Amniotic epithelial cell (primary cell): Measurements from ENCODE around the gene CHD9.
A peak's percentile ranks its signal among the peaks of the same experiment; 100 is the strongest.
"Not testable (repeated sequence)": the region's sequence is repeated elsewhere in the genome, so short reads cannot be mapped to it uniquely, and the experiment has no call there.

Experiments used
- DNase-seq: peaks from one replicate; pipeline ENCODE4 v3.0.0-alpha.2; 2010; ENCODE audit warnings: low read depth

CHD9 gene

DNA sequence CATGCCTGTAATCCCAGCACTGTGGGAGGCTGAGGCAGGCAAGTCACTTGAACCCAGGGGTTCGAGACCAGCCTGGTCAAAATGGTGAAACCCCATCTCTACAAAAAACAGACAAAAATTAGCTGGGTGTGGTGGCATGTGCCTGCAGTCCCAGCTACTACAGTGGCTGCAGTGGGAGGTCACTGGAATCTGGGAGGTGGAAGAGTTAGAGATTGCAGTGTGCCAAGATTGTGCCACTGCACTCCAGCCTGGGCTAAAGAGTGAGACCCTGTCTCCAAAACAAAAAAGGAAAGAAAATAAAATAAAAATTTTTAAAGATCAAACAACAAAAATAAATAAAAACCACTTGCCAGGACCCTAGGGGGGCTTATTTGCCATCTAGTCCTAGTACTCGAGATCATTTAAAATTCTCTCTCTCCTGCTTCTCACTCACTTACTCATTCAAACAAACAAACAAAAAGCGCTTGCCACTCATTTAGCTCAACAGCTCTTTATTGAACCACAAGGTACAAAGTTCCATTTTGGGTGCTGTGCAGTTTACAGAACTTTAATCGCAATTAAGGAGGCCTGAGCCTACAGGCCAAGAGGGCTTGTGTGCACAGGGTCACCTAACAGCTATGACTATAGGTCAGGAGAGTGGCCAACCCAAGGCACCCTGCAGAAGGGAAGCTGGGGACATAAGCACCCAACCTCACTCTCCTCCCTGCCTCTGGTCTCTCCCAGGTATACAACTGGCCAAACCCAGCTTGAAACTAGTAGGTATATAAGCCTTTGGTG lies 6.5 kb upstream of the CHD9 start:
- no peak for DNase-seq

DNA sequence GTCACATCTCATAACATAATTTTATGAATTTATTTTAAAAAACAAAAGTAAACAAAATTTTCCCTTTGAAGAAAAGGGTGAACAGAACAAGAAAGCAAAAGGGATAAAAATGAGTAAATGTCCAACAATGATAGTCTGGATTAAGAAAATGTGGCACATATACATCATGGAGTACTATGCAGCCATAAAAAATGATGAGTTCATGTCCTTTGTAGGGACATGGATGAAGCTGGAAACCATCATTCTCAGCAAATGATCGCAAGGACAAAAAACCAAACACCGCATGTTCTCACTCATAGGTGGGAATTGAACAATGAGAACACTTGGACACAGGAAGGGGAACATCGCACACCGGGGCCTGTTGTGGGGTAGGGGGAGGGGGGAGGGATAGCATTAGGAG lies 3.5 kb upstream of the CHD9 start:
- not testable (repeated sequence) for DNase-seq

DNA sequence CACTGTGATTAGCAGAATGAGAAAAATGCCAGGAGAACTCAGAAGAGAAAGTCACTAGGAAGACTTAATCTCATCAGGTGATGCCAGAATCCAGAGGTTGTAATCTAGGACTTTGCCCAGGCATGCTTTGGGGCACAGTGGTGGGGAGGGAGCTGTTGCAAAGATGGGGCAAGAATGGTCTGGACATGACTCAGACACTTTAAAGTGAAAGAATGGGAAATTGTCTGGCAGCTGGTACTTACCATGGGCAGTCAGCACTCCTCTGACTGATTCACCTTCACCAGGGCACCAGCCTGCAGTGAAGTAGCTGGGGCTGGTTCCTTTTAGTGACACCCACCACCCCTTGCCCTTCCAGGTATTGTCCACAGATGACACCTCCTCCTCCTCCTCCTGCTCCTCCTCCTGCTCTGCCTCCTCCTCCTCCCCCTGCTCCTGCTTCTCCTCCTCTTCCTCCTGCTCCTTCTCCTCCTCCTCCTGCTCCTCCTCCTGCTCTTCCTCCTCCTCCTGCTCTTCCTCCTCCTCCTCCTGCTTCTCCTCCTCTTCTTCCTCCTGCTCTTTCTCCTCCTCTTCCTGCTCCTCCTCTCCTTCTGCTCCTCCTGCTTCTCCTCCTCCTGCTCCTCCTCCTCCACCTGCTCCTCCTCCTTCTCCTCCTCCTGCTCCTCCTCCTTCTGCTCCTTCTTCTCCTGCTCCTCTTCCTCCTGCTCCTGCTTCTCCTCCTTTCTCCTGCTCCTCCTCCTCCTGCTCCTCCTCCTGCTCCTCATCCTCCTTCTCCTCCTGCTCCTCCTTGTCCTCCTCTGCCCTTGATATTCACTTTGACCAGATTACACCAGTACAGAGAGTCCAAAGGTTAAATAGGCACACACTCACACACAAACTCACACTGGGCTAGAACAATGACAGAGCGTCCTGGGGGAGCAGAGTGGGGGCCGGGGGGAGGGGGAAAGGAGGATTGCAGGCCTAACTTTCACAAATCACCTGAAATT lies 2.0 kb upstream of the CHD9 start, which contains the start of gene CHD9NB:
CHD9NB (minus strand) TSS at position 379 of the 983 bp plus-strand sequence. CDS start 8,739 bp downstream, outside the sequence.
- peak; percentile 98 for DNase-seq

DNA sequence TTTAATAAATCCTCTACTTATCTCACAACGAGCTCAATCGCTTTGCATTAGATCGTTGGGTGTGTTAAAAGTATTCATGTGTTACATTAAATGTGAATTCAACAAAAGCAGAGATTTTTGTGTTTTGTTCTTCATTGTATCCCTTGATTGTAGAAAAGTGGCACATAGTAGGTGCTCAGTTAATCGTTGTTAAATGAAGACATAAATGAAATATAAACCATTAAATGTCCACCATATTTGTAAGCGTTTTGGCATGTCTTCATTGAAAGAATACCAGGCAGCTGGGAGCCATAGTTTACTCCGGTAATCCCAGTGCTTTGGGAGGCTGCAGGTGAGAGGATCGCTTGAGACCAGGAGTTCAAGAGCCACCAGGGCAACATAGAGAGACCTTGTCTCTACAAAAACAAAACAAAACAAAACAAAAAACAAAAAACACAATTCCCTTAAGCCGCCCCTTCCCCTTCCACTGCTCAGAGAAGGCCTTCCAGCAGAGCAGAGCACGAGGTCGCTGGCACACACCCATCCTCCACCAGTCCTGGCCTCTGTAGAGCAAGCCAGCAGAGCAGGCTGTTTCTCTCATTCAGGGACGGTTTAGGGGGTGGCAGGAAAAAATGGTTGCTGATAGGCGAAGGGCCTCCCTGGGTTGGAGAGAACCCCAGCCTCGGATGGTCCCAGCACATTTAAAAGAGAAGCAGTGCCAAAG lies 673 bp upstream of the CHD9 start:
- peak; percentile 37 for DNase-seq

DNA sequence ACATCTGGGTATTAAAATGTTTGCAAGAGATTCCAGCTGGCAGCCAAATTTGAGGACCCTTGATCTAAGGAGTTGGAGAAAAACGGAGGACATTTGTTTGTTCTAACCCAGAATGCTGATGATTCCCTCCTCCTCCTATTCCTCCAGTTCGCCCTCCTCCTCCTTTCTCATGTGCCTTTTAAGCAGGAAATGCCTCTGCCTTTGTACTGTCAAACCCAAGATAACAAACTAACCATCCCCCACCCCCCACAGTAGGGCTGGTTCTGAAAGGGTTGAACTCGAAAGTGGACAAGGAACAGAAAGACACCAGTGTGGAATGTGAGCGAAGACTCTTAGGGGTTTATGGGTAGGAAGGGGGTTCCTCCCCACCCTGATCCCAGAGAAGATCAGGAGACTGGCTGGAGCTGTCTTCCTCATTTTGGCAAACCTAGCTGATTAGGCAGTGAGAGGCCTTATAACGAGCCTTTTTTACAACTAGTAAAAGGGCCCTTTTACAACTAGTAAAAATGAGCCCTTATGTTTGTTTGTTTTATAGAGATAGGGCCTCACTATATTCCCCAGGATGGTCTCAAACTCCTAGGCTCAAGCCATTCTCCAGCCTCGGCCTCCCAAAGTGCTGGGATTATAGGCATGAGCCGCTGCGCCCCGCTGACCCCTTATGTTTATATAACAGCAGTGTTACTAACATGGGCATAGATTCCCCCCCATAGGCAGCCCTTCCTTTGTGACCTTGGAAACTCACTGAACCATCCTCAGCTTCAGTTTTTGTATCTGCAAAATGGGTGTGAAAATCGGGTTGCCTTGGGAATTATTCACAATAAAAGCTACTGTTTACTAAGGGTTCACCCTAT lies 975 bp downstream of the CHD9 start:
- DNase-seq = peak; percentile 95

DNA sequence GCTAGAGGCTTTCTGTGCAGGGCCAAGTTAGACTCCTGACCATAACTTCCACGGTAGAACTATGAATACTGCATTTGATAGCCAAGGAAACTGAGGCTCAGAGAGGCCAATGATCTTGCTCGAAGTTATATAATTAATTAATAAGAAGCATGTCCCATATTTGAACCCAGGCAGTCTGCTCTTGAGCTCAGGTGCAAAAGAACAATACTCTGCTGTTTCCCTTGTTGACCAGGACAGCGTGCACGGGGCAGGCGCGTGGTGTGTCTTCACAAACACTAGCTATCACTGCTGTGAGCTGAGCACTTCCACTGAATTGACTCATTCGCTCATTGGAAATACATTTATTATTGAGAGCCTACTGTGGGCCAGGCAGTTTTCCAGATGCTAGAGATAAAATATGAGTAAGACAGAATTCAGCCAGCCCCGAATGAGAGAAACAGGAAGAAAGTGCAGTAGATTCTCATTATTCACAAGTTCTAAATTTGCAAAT lies 1.6 kb downstream of the CHD9 start:
- DNase-seq = peak; percentile 63

DNA sequence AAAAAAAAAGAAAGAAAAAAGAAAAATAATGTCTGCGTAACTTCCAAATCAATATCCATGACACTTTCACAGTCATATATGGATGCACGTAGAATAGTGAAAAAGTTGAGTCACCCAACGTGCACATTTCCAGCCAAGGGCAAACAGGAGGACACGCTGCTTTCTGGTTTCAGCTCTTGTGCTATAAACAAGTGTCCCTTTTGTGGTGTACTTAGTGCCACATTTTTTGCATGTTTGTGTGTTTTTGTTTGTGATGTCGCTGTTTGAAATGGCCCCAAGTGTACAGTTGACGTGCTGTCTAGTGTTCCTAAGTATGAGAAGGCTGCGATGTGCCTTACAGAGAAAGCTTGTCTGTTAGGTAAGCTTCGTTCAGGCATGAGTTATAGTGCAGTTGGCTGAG lies 2.9 kb downstream of the CHD9 start:
- no peak for DNase-seq

DNA sequence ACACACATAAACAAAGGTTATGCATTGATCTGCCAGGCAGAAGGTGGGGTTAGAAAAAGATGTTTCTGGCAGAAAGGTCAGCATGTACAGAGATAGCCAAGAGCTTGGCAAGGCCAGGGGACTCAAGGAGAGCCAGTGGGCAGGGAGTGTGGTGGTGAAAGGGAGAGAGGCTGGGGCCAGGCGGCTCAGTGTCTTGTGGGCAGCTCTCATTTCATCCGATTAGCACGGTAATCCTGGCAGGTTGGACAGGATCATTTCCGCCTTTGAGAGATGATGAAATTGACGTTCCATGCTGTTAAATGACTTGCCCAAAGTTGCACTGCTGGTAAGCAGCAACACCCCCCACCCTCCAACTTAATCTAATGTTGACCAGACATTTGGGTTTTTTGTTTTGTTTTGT lies 3.6 kb downstream of the CHD9 start:
- peak; percentile 29 for DNase-seq

DNA sequence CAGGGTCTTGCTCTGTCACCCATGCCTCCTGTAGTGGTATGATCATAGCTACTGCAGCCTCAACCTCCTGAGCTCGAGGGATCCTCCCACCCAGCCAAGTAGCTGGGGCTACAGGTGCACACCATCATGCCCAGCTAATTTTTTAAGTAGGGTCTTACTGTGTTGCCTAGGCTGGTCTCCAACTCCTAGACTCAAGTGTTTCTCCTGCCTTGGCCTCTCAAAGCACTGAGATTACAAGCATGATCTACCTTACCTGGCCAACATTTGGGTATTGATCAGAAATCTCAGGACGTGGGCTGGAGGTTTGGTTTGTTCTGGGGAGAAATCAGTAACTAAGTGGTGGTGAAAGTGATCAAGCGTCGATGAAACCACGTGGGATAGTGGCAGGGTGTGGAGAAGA lies 4.1 kb downstream of the CHD9 start:
- no peak for DNase-seq

DNA sequence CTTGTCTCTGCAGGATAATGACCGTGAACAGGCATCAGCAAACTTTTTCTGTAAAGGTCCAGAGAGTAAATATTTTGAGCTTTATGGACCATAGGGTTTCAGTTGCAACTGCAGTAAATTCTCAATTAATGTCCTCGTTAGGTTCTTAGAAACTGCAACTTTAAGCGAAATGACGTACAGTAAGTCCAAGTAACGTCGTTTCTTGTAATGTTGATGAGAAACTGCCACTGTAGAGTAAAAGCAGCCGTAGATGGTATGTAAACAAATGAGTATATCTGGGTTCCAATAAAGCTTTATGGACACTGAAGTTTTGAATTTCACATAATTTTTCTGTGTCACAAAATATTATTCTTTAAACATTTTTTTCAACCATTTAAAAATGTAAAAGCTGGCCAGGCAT lies 4.9 kb downstream of the CHD9 start:
- DNase-seq = no peak

DNA sequence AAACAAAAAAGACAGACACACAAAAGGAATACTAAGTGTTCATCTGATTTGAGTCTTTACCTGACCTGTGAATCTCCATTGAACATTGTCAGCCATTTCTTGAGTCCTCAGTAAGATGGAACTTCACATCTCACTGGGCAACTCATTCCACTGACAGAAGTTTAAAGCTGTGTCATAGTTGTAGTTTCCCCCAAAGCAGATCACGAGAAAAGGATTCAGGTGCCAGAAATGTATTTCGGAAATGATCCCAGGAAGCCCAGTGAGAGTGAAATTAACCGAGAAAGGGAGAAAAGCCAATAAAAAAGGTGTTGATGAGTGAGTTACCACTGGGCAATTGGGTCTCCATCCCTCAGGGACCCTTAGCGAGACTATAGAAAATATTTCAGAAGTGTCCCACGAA lies 6.5 kb downstream of the CHD9 start:
- no peak for DNase-seq

DNA sequence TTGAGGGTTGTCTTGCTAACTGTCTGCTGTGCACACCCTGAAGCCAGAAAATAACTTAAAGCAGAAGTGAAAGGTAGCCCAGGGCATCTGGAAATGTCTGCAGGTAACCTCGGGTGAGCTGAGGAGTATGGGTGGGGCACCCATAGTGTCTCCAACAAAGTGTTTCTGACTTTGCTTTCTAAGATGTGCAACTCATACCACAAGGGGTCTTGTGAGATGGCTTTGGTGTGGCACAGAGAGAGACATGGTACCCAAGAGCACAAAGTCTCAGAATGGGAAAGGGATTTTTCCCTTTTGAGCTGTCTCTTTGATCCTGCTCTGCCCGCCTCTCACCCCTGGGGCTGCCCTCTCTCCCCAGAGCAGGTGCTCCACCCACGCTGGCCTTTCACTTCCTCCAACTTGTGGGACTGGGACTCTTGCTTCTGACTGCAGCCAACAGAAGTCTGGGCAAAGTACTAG lies 6.9 kb downstream of the CHD9 start:
- no peak for DNase-seq

DNA sequence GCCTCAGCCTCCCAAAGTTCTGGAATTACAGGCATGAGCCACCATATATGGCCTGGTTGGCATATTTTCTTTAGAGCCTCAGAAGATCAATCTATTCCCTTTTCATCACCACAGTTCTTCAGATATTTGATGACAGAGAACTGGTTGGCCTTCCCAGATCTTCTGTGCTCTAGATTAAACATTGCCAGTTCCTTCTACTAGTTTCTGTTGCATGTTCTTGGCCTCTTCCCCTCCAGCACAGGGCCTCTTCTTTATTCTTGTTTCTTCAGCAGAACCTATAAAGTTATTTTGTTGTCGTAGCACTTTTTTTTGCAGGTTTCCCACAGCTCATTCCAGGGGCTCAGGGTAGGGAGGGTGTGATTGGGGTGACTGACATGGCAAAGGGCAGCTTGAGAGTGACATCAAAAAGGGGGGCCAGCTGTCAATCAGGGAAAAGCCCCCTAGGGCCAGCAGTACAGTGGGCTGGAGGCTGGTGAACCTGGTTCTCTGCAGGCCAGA lies 9.3 kb downstream of the CHD9 start:
- DNase-seq = no peak

DNA sequence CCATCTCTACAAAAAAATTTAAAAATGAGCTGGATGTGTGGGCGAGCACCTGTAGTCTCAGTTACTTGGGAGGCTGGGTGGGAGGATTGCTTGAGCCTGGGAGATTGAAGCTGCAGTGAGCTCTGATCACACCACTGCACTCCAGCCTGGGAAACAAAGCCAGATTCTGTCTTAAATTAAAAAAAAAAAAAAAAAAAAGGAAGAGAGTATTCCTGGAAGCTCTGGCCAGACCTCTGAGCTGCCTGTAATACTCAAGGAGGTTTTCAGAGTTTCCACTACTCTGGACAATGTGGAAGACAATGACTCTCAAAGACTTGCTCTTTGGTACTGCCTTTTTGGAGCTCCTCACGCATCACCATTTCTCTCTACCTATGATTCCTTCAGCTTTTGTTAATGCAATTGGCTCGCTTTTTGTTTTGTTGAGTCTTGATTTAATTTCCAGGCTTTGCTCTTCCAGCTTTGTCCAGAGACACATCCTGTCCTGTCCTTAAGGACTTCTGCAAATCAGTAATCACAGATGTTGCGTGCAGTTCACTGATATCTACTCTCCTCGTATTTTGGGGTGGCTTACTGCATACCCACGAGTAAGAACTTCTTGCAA lies 10.8 kb downstream of the CHD9 start:
- no peak for DNase-seq

DNA sequence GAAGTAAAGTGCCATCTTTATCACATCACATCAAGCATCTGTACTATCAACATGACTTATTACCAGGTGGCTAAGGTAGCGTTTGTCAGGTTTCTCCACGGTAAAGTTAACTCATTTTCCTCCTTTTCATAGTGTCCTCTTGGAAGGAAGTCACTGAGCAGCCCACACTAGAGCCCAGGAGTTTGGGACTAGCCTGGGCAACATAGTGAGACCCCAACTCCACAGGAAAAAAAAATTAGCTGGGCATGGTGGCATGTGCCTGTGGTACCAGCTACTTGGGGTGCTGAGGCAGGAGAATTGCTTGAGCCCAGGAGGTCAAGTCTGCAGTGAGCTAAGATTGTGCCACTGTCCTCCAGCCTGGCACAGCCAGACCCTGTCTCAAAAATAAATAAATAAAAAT lies 12.9 kb downstream of the CHD9 start:
- DNase-seq = no peak

DNA sequence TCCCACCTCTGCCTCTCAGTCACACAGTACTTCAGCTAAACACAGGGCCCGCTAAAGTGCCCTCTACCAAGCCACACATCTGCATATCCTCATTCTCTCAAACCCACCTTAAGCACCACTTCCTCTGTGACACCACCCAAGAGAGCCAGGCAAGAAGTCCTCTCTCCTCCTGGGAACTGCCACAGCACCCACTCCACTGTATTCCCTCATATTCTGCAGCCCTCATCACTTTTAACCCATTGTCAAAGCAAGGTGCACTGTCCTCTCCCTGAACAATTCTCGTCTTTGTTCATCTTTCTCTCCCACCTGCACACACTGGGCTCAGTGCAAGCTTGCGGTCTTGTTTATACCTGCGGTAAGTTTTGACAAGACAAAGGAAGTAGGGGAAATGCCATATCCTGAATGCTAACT lies 13.6 kb downstream of the CHD9 start:
- no peak for DNase-seq

DNA sequence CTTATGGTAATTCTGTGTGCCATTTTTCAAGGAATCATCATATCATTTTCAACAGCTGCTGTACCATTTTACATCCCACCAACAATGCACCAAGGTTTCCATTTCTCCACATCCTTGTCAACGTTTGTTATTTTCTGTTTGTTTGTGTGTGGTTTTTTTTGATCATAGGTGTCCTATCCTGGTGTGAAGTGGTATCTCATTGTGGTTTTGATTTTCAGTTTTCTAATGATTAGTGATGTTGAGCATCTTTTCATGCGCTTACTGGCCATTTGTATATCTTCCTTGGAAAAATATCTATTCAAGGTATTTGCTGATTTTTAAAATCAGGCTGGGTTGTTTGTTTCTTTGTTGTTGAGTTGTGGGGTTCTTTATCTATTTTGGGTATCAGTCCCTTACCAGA lies 15.0 kb downstream of the CHD9 start:
- DNase-seq = no peak

DNA sequence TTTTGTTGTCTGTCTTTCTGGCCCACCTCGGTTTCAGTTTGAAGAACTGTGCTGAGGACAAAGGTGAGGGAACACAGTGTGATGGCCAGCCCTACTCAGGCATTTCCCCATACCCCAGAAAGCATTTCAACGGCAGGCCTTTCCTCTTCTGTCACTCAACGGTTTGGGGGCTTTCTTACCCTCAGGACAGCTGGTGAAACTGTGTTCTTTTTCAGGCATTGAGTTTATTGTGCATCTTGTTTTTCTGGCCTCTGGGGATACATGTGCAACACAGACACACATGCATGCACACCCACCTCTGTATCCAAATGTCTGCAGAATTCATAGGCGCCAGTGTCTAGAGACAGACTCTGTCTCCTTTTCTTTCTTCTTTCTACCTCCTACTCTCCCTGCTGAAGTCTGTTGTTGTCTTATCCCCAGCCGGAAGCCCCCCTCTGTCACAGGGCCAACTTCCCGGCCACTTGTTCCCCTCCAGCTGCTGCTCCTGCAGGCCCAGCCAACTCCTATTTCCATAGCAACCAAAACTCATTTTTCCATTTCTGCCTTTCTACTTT lies 17.0 kb downstream of the CHD9 start:
- no peak for DNase-seq

DNA sequence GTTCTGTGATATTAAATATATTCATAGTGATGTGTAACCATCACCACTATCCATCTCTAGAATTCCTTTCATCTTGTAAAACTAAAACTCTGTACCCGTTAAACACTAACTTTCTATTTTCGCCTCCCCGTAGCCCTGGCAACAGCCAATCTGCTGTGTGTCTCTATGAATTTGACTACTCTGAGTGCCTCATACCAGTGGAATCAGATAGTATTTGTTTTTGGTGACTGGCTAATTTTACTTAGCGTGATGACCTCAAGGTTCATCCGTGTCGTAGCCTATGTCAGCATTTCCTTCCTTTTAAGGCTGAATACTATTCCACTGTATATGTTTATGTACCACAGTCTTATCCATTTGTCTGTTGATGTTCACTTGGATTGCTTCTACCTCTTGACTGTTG lies 18.2 kb downstream of the CHD9 start:
- DNase-seq = no peak

DNA sequence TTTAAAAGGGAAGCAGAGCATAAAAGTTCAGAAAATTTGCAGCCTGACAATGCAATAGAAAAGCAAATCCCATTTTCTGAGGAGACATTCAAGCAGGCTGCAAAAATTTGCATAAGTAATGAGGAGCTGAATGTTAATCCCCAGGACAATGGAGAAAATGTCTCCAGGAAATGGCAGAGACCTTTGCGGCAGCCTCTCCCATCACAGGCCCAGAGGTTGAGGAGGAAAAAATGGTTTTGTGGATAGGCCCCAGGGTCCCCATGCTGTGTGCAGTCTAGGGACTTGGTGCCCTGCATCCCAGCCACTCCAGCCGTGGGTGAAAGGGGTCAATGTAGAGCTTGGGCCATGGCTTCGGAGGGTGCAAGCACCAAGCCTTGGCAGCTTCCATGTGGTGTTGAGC lies 19.5 kb downstream of the CHD9 start:
- DNase-seq = not testable (repeated sequence)
